Uterus (tissue), 4 donors: ENCODE data around the gene POLK. TPM values are rescaled to one million over a fixed set of nuclear protein-coding genes. Genes with fewer than 3 reads are reported as not detected.

Experiments used
- DNase-seq, 2 donors: peaks; one replicate each; pipeline ENCODE4 v3.0.0-alpha.2; 2019 to 2020
- H3K27ac ChIP-seq, 2 donors: fragments of 200-600 bp; sonication (generic); 1 replicate in 1 of 2; 2 replicates in 1 of 2; pipeline ENCODE4 v1.5.1; 2016 to 2018
- H3K27me3 ChIP-seq, 2 donors: fragments of 200-600 bp; sonication (generic); one replicate each; pipeline ENCODE4 v1.5.1; 2018 to 2019; ENCODE audit warnings: control low read depth in 1 of 2
- H3K36me3 ChIP-seq, 2 donors: fragments of 200-600 bp; sonication (generic); one replicate each; pipeline ENCODE4 v1.5.1; 2019; ENCODE audit warnings: control low read depth in 1 of 2
- H3K4me1 ChIP-seq, 2 donors: fragments of 200-600 bp; sonication (generic); one replicate each; pipeline ENCODE4 v1.5.1; 2018 to 2019; ENCODE audit warnings: control low read depth in 1 of 2
- H3K4me3 ChIP-seq, 2 donors: fragments of 200-600 bp; sonication (generic); 1 replicate in 1 of 2; 2 replicates in 1 of 2; pipeline ENCODE4 v1.5.1; 2018 to 2019; ENCODE audit warnings: mild to moderate bottlenecking in 1 of 2
- H3K9me3 ChIP-seq, 2 donors: fragments of 200-600 bp; sonication (generic); one replicate each; pipeline ENCODE4 v1.5.1; 2019; ENCODE audit warnings: control low read depth in 1 of 2
- CTCF ChIP-seq, 4 experiments: fragments of 200-600 bp in 2 of 4; fragments of 450-650 bp in 2 of 4; sonication (generic) in 2 of 4; IDR thresholded peaks; one replicate each; pipeline ENCODE4 v1.5.1; 2016 to 2019; ENCODE audit warnings: antibody characterized with exemption in 4 of 4, mild to moderate bottlenecking in 2 of 4, moderate library complexity in 1 of 4
- POLR2A ChIP-seq, 2 donors: fragments of 450-650 bp; IDR thresholded peaks; one replicate each; pipeline ENCODE4 v1.6.1; 2016; ENCODE audit warnings: antibody characterized with exemption in 2 of 2, mild to moderate bottlenecking in 1 of 2, moderate library complexity in 1 of 2
- intact Hi-C: fragments of 100-400 bp; cut with DNase I; formaldehyde crosslinking; loops from one replicate; pipeline ENCODE4 v1.15.1; 2023; ENCODE audit warnings: low total_unique reads
- total RNA-seq, 4 donors: library from RNA; depleted of rRNA in 3 of 4; stranded (reverse); fragments of >200 nt in 3 of 4; gene quantifications; one replicate each; pipeline versions ENCODE4 v1.1.0 to v1.2.4, GENCODE V29; 2014 to 2023
- donor health status: DM: yes; HTN: yes; CAD: no.

Gene POLK
- 10 to 100 TPM; 27.9 to 81.6 (median 58.2) TPM for total RNA-seq

- DNase-seq = peak; percentile 98
- Histone ChIP-seq H3K36me3 (no peaks in the 10 kb centered on the region), H3K27ac (peak within 1 kb of the TSS; percentile 89 to 96), H3K27me3 (no peaks in the 10 kb centered on the region), H3K4me3 (peak within 1 kb of the TSS; percentile 74 to 88), H3K9me3 (no peaks in the 10 kb centered on the region), H3K4me1 (peaks cover 0 to 5% of the 10 kb centered on the region in 2 donors)
- intact Hi-C loops = no loop called here
- TF ChIP-seq CTCF (IDR thresholded peaks at IDR 0.05) (peak in 1 of 4 experiments; percentile 7), POLR2A (IDR thresholded peaks at IDR 0.05) (peak; percentile 71 to 88)
Observed at GRCh38 chr5:75511435-75512382, at the start of gene POLK, which contains the start of gene CERT1. POLK (plus strand) TSS chr5:75511891. CERT1 (minus strand) TSS chr5:75511629; CDS start chr5:75511207, 422 bp downstream.

GRCh38 chr5:75463726-75464125 is 48.0 kb upstream of the POLK start:
- H3K36me3 ChIP-seq = no peaks in the 10 kb centered on the region
- intact Hi-C loops = no loop called here
- DNase-seq = no peak
- no peak overlapping the region for H3K27ac ChIP-seq
- no peak for TF ChIP-seq POLR2A (IDR thresholded peaks at IDR 0.05)
- no peak for TF ChIP-seq CTCF (IDR thresholded peaks at IDR 0.05)
- H3K9me3 ChIP-seq = peaks cover 0 to 6% of the 10 kb centered on the region in 2 donors
- no peaks in the 10 kb centered on the region for H3K27me3 ChIP-seq
- no peaks in the 10 kb centered on the region for H3K4me1 ChIP-seq
- no peak overlapping the region for H3K4me3 ChIP-seq

GRCh38 chr5:75465480-75465879 is 46.2 kb upstream of the POLK start:
- Histone ChIP-seq H3K4me1 (no peaks in the 10 kb centered on the region), H3K4me3 (no peak overlapping the region), H3K9me3 (peaks cover 0 to 15% of the 10 kb centered on the region in 2 donors), H3K27me3 (no peaks in the 10 kb centered on the region), H3K36me3 (no peaks in the 10 kb centered on the region), H3K27ac (no peak overlapping the region)
- no peak for DNase-seq
- TF ChIP-seq CTCF (IDR thresholded peaks at IDR 0.05) = no peak
- no peak for TF ChIP-seq POLR2A (IDR thresholded peaks at IDR 0.05)
- intact Hi-C loops = no loop called here

- intact Hi-C loops = no loop called here
- Histone ChIP-seq H3K9me3 (peaks cover 0 to 15% of the 10 kb centered on the region in 2 donors), H3K4me1 (no peaks in the 10 kb centered on the region), H3K27me3 (no peaks in the 10 kb centered on the region), H3K27ac (no peak overlapping the region), H3K36me3 (no peaks in the 10 kb centered on the region), H3K4me3 (no peak overlapping the region)
- no peak for TF ChIP-seq POLR2A (IDR thresholded peaks at IDR 0.05)
- TF ChIP-seq CTCF (IDR thresholded peaks at IDR 0.05) = no peak
- no peak for DNase-seq
Observed at GRCh38 chr5:75466006-75466716, 45.5 kb upstream of the POLK start.
